Astrocyte (in vitro differentiated cells and primary cell): Measurements from ENCODE around the gene SLC35D3. TPM values are rescaled to one million over a fixed set of nuclear protein-coding genes. Genes with fewer than 3 reads are reported as not detected.
"Not testable (repeated sequence)": the region's sequence is repeated elsewhere in the genome, so short reads cannot be mapped to it uniquely, and the experiment has no call there.

Experiments used
- DNase-seq: peaks from one replicate; pipeline ENCODE4 v3.0.0-alpha.2; 2010; ENCODE audit warnings: low read depth
- FAIRE-seq: peaks from 2 replicates; lab custom pipeline; 2011; peaks lifted over from hg19 to GRCh38; lab: Jason Lieb, UNC
- H2AFZ ChIP-seq: 2 replicates; pipeline ENCODE4 v1.6.0; 2012; ENCODE audit warnings: low read depth, low read length, inconsistent platforms
- H3K27ac ChIP-seq: 2 replicates; pipeline ENCODE4 v1.5.1; 2011; ENCODE audit warnings: low read depth, low read length, inconsistent platforms
- H3K27me3 ChIP-seq: 2 replicates; pipeline ENCODE4 v1.6.0; 2011; ENCODE audit warnings: low read length, inconsistent platforms; ENCODE audit not compliant: insufficient read depth
- H3K36me3 ChIP-seq: 2 replicates; pipeline ENCODE4 v1.5.1; 2011; ENCODE audit warnings: low read length, inconsistent platforms; ENCODE audit not compliant: insufficient read depth
- H3K4me1 ChIP-seq: 2 replicates; pipeline ENCODE4 v1.5.1; 2011; ENCODE audit warnings: low read length, inconsistent platforms; ENCODE audit not compliant: insufficient read depth
- H3K4me2 ChIP-seq: 2 replicates; pipeline ENCODE4 v1.6.0; 2012; ENCODE audit warnings: low read length, inconsistent platforms
- H3K4me3 ChIP-seq: 2 replicates; pipeline ENCODE4 v1.5.1; 2011; ENCODE audit warnings: low read depth, mild to moderate bottlenecking, low read length, inconsistent platforms; ENCODE audit not compliant: insufficient read depth
- H3K79me2 ChIP-seq: 2 replicates; pipeline ENCODE4 v1.6.0; 2012; ENCODE audit warnings: mild to moderate bottlenecking, low read length, inconsistent platforms; ENCODE audit not compliant: insufficient read depth
- H3K9ac ChIP-seq: 2 replicates; pipeline ENCODE4 v1.6.0; 2012; ENCODE audit warnings: mild to moderate bottlenecking, low read length, inconsistent platforms
- H3K9me3 ChIP-seq: 2 replicates; pipeline ENCODE4 v1.5.1; 2012; ENCODE audit warnings: low read depth, mild to moderate bottlenecking, low read length, inconsistent platforms; ENCODE audit not compliant: insufficient read depth
- H4K20me1 ChIP-seq: 2 replicates; pipeline ENCODE4 v1.6.0; 2012; ENCODE audit warnings: low read length, inconsistent platforms; ENCODE audit not compliant: insufficient read depth
- H3K27ac Mint-ChIP-seq: one replicate; pipeline ENCODE4 v1.8.0; 2021; ENCODE audit warnings: mild to moderate bottlenecking, mixed read lengths; ENCODE audit not compliant: unreplicated experiment
- H3K27me3 Mint-ChIP-seq: one replicate; pipeline ENCODE4 v1.8.0; 2021; ENCODE audit warnings: low read depth, mixed read lengths; ENCODE audit not compliant: unreplicated experiment
- H3K36me3 Mint-ChIP-seq: one replicate; pipeline ENCODE4 v1.8.0; 2021; ENCODE audit warnings: low read depth, mixed read lengths; ENCODE audit not compliant: unreplicated experiment
- H3K4me1 Mint-ChIP-seq: one replicate; pipeline ENCODE4 v1.8.0; 2021; ENCODE audit warnings: low read depth, mixed read lengths; ENCODE audit not compliant: unreplicated experiment
- H3K4me3 Mint-ChIP-seq: one replicate; pipeline ENCODE4 v1.8.0; 2021; ENCODE audit warnings: mild to moderate bottlenecking, moderate library complexity, mixed read lengths; ENCODE audit not compliant: unreplicated experiment
- H3K9me3 Mint-ChIP-seq: one replicate; pipeline ENCODE4 v1.8.0; 2021; ENCODE audit warnings: mild to moderate bottlenecking, mixed read lengths; ENCODE audit not compliant: unreplicated experiment
- EZH2 ChIP-seq: IDR thresholded peaks from 2 replicates; pipeline ENCODE4 v1.6.1; 2012; ENCODE audit warnings: mild to moderate bottlenecking, low read length, inconsistent platforms; ENCODE audit not compliant: insufficient read depth
- total RNA-seq: library from RNA; stranded (reverse); gene quantifications from 2 replicates; pipeline ENCODE4 v1.2.1, GENCODE V29; 2021
- TF ChIP-seq, protein P1 (sequence below): IDR thresholded peaks from 2 replicates; pipeline ENCODE4 v1.5.1; 2011; ENCODE audit warnings: low read depth, mild to moderate bottlenecking, inconsistent platforms, low read length, moderate library complexity; ENCODE audit not compliant: insufficient read depth

SLC35D3 gene
- total RNA-seq, 1 donor from 2014 or later = not detected

DNA sequence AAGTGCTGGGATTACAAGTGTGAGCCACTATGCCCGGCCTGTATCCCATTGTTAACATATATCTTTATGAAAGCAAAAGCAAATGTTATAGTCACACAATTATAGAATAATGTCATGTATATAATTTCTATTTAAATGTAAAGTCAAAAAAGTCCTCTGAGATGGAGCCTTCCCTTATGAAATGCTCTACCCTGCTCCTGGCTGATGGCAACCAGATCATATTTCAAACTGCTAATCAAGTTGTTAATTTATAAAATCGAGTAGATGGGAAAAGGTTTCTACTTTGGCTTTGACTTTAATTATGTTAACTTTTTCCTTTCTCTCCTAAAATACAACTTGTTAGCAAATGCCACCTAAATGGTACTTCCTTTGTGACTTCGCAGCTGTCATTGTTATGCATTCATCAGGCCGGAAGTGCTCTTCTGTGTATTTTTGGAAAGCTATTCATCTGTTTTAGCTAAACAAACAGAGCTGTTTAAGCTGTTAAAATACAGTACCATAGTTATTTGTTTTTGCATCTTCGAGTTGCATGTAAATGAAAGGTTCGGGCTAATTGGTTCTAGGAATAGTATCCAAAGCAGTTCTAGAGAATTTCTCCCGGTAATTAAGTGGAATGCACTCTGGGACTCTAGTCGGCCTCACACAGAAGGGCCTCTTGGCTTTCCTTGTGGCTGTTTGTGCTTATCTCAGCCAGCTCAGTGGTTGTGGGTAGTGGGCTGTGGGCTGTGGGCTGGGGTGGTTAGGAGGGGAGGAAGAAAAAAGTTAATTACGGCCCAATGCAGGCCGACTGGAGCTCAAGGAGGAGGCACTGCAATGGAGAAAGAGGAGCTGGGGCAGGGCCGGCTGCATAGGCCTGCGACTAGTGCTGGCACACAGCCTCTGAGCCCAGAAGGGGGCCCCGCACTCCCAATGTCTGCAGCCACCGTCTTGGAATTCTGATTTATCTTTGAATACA, 34.8 kb downstream of the SLC35D3 start:
- Mint-ChIP-seq H3K4me1 (peaks cover 3% of the 10 kb centered on the region), H3K27ac (peak overlapping the region; percentile 68), H3K9me3 (no peaks in the 10 kb centered on the region), H3K4me3 (no peak overlapping the region), H3K27me3 (peaks cover 4% of the 10 kb centered on the region), H3K36me3 (no peaks in the 10 kb centered on the region)
- Histone ChIP-seq H2AFZ (peak overlapping the region; percentile 56), H3K9ac (no peak overlapping the region), H3K4me3 (no peak overlapping the region), H3K27me3 (no peaks in the 10 kb centered on the region), H3K36me3 (no peaks in the 10 kb centered on the region), H3K4me1 (no peaks in the 10 kb centered on the region), H3K4me2 (no peak overlapping the region), H4K20me1 (no peaks in the 10 kb centered on the region), H3K79me2 (no peaks in the 10 kb centered on the region), H3K9me3 (no peaks in the 10 kb centered on the region), H3K27ac (no peak overlapping the region)
- TF ChIP-seq, protein P1, sequence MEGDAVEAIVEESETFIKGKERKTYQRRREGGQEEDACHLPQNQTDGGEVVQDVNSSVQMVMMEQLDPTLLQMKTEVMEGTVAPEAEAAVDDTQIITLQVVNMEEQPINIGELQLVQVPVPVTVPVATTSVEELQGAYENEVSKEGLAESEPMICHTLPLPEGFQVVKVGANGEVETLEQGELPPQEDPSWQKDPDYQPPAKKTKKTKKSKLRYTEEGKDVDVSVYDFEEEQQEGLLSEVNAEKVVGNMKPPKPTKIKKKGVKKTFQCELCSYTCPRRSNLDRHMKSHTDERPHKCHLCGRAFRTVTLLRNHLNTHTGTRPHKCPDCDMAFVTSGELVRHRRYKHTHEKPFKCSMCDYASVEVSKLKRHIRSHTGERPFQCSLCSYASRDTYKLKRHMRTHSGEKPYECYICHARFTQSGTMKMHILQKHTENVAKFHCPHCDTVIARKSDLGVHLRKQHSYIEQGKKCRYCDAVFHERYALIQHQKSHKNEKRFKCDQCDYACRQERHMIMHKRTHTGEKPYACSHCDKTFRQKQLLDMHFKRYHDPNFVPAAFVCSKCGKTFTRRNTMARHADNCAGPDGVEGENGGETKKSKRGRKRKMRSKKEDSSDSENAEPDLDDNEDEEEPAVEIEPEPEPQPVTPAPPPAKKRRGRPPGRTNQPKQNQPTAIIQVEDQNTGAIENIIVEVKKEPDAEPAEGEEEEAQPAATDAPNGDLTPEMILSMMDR = no peak
- no peak for TF ChIP-seq EZH2
- no peak for FAIRE-seq
- no peak for DNase-seq

DNA sequence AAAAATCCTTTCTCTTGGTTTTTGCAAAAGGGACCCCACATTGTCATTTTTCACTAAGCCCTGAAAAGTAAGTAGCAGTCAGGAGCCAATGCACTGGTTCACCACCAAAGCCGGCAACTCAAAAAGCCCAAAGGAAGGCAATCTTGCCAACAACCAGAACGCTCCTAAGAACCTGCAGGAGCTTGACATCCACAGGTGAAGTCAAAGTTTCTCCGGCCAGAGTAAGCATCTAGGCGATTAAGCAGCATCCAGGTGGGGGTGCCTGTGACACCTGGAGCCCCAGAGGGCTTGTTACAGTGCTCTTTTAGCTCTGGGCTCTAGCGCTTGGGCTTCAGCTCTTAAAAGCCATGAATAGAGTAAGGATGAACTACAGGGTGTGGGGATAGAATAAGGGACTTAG, 36.1 kb downstream of the SLC35D3 start:
- no peaks in the 10 kb centered on the region for H3K9me3 ChIP-seq
- H2AFZ ChIP-seq = no peak overlapping the region
- no peaks in the 10 kb centered on the region for H4K20me1 ChIP-seq
- no peak for TF ChIP-seq EZH2
- TF ChIP-seq, protein P1 = no peak
- DNase-seq (no peak), FAIRE-seq (no peak)
- no peak overlapping the region for H3K4me3 ChIP-seq
- H3K79me2 ChIP-seq = no peaks in the 10 kb centered on the region
- no peaks in the 10 kb centered on the region for H3K4me1 ChIP-seq
- no peak overlapping the region for H3K27ac ChIP-seq
- Mint-ChIP-seq H3K9me3 (no peaks in the 10 kb centered on the region), H3K27ac (no peak overlapping the region), H3K4me1 (peaks cover 3% of the 10 kb centered on the region), H3K36me3 (no peaks in the 10 kb centered on the region), H3K4me3 (no peak overlapping the region), H3K27me3 (peaks cover 4% of the 10 kb centered on the region)
- no peaks in the 10 kb centered on the region for H3K27me3 ChIP-seq
- H3K4me2 ChIP-seq = no peak overlapping the region
- no peaks in the 10 kb centered on the region for H3K36me3 ChIP-seq
- no peak overlapping the region for H3K9ac ChIP-seq

DNA sequence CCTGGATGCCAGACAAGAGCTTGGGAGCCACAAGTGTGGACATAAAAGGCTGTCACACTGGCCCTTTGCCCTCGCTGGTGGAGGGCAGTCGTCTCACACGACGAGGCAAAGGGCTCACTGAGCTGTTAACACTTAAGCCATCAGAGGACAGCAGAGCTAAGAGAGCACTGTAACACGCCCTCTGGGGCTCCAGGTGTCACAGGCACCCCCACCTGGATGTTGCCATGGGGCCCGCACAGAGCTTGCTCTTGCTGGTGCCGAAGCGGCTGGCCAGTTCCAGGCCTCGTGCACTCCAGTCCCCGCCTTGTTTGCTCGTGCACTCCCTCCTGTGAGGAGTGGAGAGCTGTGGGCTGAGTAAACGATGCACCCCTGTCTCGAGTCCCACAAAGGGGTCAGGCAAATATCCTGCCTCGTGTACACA, 37.4 kb downstream of the SLC35D3 start:
- no peaks in the 10 kb centered on the region for H3K36me3 ChIP-seq
- H3K27me3 Mint-ChIP-seq = peaks cover 4% of the 10 kb centered on the region
- H2AFZ ChIP-seq = no peak overlapping the region
- H3K36me3 Mint-ChIP-seq = no peaks in the 10 kb centered on the region
- no peaks in the 10 kb centered on the region for H3K79me2 ChIP-seq
- H3K9me3 Mint-ChIP-seq = no peaks in the 10 kb centered on the region
- H3K4me2 ChIP-seq = no peak overlapping the region
- H3K4me1 Mint-ChIP-seq = peaks cover 3% of the 10 kb centered on the region
- TF ChIP-seq, protein P1 = no peak
- TF ChIP-seq EZH2 = no peak
- H3K9ac ChIP-seq = no peak overlapping the region
- DNase-seq (no peak), FAIRE-seq (no peak)
- no peaks in the 10 kb centered on the region for H3K27me3 ChIP-seq
- H3K4me1 ChIP-seq = no peaks in the 10 kb centered on the region
- H3K27ac Mint-ChIP-seq = no peak overlapping the region
- H3K4me3 ChIP-seq = no peak overlapping the region
- H3K9me3 ChIP-seq = no peaks in the 10 kb centered on the region
- H4K20me1 ChIP-seq = no peaks in the 10 kb centered on the region
- H3K27ac ChIP-seq = no peak overlapping the region
- H3K4me3 Mint-ChIP-seq = no peak overlapping the region

DNA sequence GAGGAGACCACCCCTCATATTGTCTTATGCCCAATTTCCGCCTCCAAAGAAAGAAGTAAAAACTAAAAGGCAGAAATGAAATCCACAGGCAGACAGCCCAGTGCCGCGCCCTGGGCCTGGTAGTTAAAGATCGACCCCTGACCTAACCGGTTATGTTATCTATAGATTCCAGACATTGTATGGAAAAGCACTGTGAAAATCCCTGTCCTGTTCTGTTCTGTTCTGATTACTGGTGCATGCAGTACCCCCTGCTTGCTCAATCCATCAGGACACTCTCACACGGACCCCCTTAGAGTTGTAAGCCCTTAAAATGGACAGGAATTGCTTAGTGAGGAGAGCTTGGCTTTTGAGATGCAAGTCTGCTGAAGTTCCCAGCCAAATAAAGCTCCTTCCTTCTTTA, 37.8 kb downstream of the SLC35D3 start:
- not testable (repeated sequence) for H3K9me3 Mint-ChIP-seq, H3K4me1 Mint-ChIP-seq, FAIRE-seq, H3K4me2 ChIP-seq, H3K9me3 ChIP-seq, H3K4me3 Mint-ChIP-seq, H3K27ac ChIP-seq, H3K4me3 ChIP-seq, H3K9ac ChIP-seq, H3K27ac Mint-ChIP-seq, H3K79me2 ChIP-seq, DNase-seq, H4K20me1 ChIP-seq, H3K27me3 ChIP-seq, H2AFZ ChIP-seq, H3K27me3 Mint-ChIP-seq, H3K4me1 ChIP-seq, H3K36me3 ChIP-seq, H3K36me3 Mint-ChIP-seq
